ENCODE results near the gene PTGES2.

DNA sequence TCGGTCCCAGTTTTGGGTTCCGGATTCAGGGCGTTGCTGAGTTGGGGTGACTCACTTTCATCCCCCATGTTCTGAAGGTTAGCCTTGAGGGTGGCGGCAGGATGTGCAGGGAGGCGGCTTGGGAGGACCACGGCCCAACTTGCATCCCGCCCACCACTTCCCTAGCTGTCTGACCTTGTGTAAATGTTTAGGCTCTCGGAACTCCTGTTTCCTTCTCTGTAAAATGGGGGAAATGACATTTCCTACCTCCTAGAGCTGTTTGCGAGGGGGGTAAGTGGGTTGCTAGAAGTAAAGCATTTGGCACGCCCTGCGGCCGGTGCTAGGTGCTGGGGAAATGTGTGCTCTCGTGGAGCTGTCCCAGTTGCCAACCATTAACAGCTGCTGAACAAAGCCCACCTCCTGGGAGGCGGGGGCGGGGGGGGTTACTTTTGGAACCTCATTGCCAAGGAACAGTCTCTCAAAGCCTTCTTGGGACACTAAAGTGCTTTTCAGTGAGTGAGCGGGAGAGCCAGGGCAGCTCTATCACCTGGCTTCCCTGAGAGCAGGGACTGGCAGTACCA is 27.5 kb downstream of the PTGES2 start:
- TF ChIP-seq POLR2A (IDR thresholded peaks at IDR 0.05; ENCODE audit: low read depth, low read length) (no peak), POLR2AphosphoS5 (IDR thresholded peaks at IDR 0.05; ENCODE audit: low read depth, low read length) (no peak)
